Epithelial cell of prostate (primary cell): ENCODE data around the gene TNFSF15.
"Not testable (repeated sequence)": the region's sequence is repeated elsewhere in the genome, so short reads cannot be mapped to it uniquely, and the experiment has no call there.

Experiments
- DNase-seq: peaks from one replicate; pipeline ENCODE4 v3.0.0-alpha.2; 2011; ENCODE audit warnings: low read depth, low spot score
- H3K27ac ChIP-seq: fragments of 450-650 bp; 2 replicates; pipeline ENCODE4 v1.5.1; 2017; ENCODE audit warnings: mild to moderate bottlenecking

TNFSF15 gene

GRCh38 chr9:114761523-114761922 is 44.3 kb downstream of the TNFSF15 start:
- no peak for DNase-seq
- H3K27ac ChIP-seq: no peak overlapping the region

- no peak for DNase-seq
- no peak overlapping the region for H3K27ac ChIP-seq
These were observed 46.1 kb downstream of the TNFSF15 start for GRCh38 chr9:114759512-114760341.

- no peak for DNase-seq
- H3K27ac ChIP-seq: no peak overlapping the region
These were observed 47.9 kb downstream of the TNFSF15 start for GRCh38 chr9:114757984-114758383.

GRCh38 chr9:114757395-114757794 is 48.4 kb downstream of the TNFSF15 start:
- H3K27ac ChIP-seq: no peak overlapping the region
- DNase-seq: no peak

GRCh38 chr9:114756920-114757319 is 48.9 kb downstream of the TNFSF15 start:
- H3K27ac ChIP-seq: no peak overlapping the region
- DNase-seq: no peak

GRCh38 chr9:114754581-114754980 is 51.3 kb downstream of the TNFSF15 start:
- no peak overlapping the region for H3K27ac ChIP-seq
- no peak for DNase-seq

GRCh38 chr9:114746591-114747346 is 59.1 kb downstream of the TNFSF15 start:
- no peak for DNase-seq
- no peak overlapping the region for H3K27ac ChIP-seq

GRCh38 chr9:114745879-114746550 is 59.8 kb downstream of the TNFSF15 start:
- no peak overlapping the region for H3K27ac ChIP-seq
- no peak for DNase-seq

GRCh38 chr9:114745108-114745848 is 60.6 kb downstream of the TNFSF15 start:
- no peak overlapping the region for H3K27ac ChIP-seq
- DNase-seq: no peak

GRCh38 chr9:114743446-114743845 is 62.4 kb downstream of the TNFSF15 start:
- DNase-seq: no peak
- H3K27ac ChIP-seq: no peak overlapping the region

GRCh38 chr9:114742947-114743346 is 62.9 kb downstream of the TNFSF15 start:
- H3K27ac ChIP-seq: no peak overlapping the region
- DNase-seq: no peak

- H3K27ac ChIP-seq, DNase-seq: not testable (repeated sequence)
These were observed 64.3 kb downstream of the TNFSF15 start for GRCh38 chr9:114741521-114741920.

GRCh38 chr9:114738581-114739316 is 67.1 kb downstream of the TNFSF15 start:
- H3K27ac ChIP-seq: no peak overlapping the region
- DNase-seq: peak; percentile 46

- H3K27ac ChIP-seq: no peak overlapping the region
- DNase-seq: no peak
These were observed 68.0 kb downstream of the TNFSF15 start for GRCh38 chr9:114737847-114738246.

- no peak for DNase-seq
- H3K27ac ChIP-seq: no peak overlapping the region
These were observed 68.7 kb downstream of the TNFSF15 start for GRCh38 chr9:114737118-114737517.

GRCh38 chr9:114735704-114736103 is 70.1 kb downstream of the TNFSF15 start:
- no peak for DNase-seq
- H3K27ac ChIP-seq: peak overlapping the region; percentile 3

- DNase-seq: not testable (repeated sequence)
- H3K27ac ChIP-seq: peak overlapping the region; percentile 99
These were observed 70.7 kb downstream of the TNFSF15 start for GRCh38 chr9:114735139-114735538.
